Measurements from ENCODE around the gene MORN5. TPM values are rescaled to one million over a fixed set of nuclear protein-coding genes. Genes with fewer than 3 reads are reported as not detected.

The MORN5 gene
- total and polyA plus RNA-seq, 2 donors from 2014 or later = 1.6 to 5.6 TPM

DNA sequence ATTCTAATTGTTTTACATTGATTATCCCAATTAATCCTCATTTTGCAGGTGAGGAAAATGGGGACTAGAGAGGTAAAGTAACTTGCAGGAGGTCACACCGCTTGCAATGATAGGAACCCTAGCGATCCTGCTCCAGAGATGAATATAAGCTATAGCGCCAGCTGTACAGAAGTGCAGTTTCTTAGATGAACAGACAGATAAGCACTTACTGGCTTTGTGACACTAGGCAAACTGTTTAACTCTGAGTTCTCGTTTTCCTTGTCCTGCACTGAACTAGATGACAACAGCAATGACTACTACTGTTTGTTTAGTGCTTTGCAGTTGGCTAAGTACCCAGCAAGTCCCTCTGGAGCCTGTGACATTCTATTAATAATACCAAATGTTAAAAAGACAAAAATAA is 57.9 kb downstream of the MORN5 start:
- no peak for FAIRE-seq
- intact Hi-C loops (cut with DNase I) = no loop called here
- H3K27me3 ChIP-seq (ENCODE audit: control insufficient read depth, insufficient read depth, low read length) = peaks cover 84% of the 10 kb centered on the region

DNA sequence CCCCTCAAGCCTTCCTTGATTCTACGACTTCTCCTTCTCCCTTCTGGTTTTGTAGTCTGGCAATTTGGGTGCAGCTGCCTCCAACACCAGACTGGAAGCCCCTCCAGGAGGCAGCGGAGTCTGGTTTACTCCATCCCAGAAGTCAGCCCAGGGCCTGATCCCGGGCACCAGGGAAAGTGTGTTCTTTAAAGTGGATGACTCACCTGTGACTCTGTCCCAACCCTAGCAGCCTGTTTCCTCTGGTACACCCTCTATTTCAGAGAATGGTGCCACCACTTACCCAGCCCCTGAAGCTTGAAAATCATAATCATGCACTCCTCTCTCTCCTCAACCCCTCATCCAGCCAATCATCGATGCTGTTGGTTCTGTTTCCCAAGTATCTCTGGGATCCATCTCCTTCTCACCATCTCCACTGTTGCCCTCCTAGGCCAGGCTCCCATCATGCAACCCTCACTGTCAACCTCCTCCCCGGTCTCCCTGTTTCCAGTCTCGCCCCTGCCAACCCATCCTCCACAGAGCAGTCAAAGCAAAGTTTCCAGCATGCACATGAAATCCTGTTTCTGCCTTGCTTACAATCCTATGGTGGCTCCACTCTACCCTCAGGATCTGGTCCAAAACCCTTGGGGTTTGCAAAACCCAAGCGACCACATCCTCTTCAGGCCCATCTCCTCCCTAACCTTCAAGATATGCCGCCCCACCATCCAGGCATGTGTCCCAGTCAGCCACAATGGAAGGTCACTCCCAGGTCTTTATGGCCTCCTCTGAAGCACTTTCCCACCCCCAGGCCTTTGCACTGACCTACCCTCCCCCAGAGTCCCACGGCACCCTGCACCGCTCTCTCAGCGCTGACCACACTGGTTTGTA is 58.6 kb downstream of the MORN5 start:
- FAIRE-seq (no peak), DNase-seq (no peak)
- H3K4me1 ChIP-seq (ENCODE audit: control insufficient read depth in 2 of 3, insufficient read depth in 2 of 3, low read depth in 1 of 3, low read length in 3 of 3) = peaks cover 0 to 19% (median 3%) of the 10 kb centered on the region in 3 donors
- TF ChIP-seq, protein P1, sequence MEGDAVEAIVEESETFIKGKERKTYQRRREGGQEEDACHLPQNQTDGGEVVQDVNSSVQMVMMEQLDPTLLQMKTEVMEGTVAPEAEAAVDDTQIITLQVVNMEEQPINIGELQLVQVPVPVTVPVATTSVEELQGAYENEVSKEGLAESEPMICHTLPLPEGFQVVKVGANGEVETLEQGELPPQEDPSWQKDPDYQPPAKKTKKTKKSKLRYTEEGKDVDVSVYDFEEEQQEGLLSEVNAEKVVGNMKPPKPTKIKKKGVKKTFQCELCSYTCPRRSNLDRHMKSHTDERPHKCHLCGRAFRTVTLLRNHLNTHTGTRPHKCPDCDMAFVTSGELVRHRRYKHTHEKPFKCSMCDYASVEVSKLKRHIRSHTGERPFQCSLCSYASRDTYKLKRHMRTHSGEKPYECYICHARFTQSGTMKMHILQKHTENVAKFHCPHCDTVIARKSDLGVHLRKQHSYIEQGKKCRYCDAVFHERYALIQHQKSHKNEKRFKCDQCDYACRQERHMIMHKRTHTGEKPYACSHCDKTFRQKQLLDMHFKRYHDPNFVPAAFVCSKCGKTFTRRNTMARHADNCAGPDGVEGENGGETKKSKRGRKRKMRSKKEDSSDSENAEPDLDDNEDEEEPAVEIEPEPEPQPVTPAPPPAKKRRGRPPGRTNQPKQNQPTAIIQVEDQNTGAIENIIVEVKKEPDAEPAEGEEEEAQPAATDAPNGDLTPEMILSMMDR (IDR thresholded peaks at IDR 0.05; ENCODE audit: borderline replicate concordance, extremely low read depth, insufficient read depth) = no peak
- H3K4me3 ChIP-seq (ENCODE audit: low read length in 3 of 3) = no peak overlapping the region
- H3K9me3 ChIP-seq (ENCODE audit: control insufficient read depth in 2 of 3, insufficient read depth in 1 of 3, low read length in 3 of 3) = no peaks in the 10 kb centered on the region
- no peaks in the 10 kb centered on the region for H3K36me3 ChIP-seq (ENCODE audit: control insufficient read depth in 2 of 3, insufficient read depth in 3 of 3, low read length in 3 of 3)
- H3K27me3 ChIP-seq (ENCODE audit: control insufficient read depth, insufficient read depth, low read length) = peaks cover 82% of the 10 kb centered on the region
- H3K9ac ChIP-seq (ENCODE audit: low read length in 3 of 3) = no peak overlapping the region
- intact Hi-C loops (cut with DNase I) = no loop called here
- H3K27ac ChIP-seq (ENCODE audit: low read depth in 2 of 2, low read length in 2 of 2) = no peak overlapping the region

More for the DNA sequence above, 57.9 kb downstream of the MORN5 start:
- no peak overlapping the region for H3K27ac ChIP-seq (ENCODE audit: low read depth in 2 of 2, low read length in 2 of 2)
- TF ChIP-seq, protein P1 (IDR thresholded peaks at IDR 0.05; ENCODE audit: borderline replicate concordance, extremely low read depth, insufficient read depth) = no peak
- no peak overlapping the region for H3K4me3 ChIP-seq (ENCODE audit: low read length in 3 of 3)
- DNase-seq = peak in 1 of 5 donors; percentile 22
- no peaks in the 10 kb centered on the region for H3K9me3 ChIP-seq (ENCODE audit: control insufficient read depth in 2 of 3, insufficient read depth in 1 of 3, low read length in 3 of 3)
- H3K36me3 ChIP-seq (ENCODE audit: control insufficient read depth in 2 of 3, insufficient read depth in 3 of 3, low read length in 3 of 3) = no peaks in the 10 kb centered on the region
- H3K9ac ChIP-seq (ENCODE audit: low read length in 3 of 3) = no peak overlapping the region
- H3K4me1 ChIP-seq (ENCODE audit: control insufficient read depth in 2 of 3, insufficient read depth in 2 of 3, low read depth in 1 of 3, low read length in 3 of 3) = peaks cover 0 to 19% (median 3%) of the 10 kb centered on the region in 3 donors

DNA sequence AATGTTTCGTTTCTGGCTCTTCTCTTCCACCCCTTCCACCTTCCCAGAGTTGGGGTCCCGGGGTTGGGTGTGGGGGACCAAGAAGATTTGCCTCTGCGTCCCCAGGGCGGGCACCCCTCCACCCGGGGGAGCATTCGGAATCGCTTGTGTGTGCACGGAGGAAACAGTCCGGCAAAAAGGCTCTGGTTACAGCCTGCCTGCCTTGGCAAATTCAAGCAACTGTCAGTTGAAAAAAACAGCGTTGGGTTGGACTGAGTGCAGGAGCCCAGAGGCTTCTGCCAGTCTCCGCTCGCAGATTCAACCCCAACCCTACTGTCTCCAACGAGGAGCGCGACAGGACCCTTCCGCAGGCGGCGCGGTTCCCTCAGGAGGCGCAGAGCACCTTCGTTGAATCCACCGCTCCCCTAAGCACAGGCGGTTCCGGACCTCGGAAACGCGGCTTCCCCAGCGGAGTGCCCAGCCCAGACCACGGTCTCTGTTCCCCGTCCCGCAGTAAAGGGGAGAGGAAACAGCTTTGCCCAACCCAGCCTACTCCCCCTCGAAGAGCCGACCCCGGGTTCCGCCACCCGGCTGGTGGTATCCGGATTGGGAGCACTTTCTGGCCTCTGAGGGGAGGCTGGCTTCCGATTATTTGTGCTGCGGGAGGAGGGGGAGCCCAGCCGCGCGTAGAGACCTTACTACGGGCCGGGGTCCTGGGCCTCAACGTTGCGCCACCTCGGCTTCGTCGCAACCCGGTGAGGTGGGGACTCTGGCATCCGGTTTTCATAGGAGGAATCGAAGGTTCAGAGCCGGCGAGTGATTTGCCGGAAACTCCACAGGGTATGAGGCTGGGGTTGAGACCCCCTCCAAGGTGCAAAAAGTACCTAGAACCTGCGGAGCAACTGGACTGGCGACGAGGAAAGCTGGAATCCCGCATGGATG is 59.5 kb downstream of the MORN5 start:
- Histone ChIP-seq H3K4me1 (ENCODE audit: control insufficient read depth in 2 of 3, insufficient read depth in 2 of 3, low read depth in 1 of 3, low read length in 3 of 3) (peaks cover 0 to 19% (median 3%) of the 10 kb centered on the region in 3 donors), H3K4me3 (ENCODE audit: low read length in 3 of 3) (peak overlapping the region in 1 of 3 donors; percentile 6), H3K36me3 (ENCODE audit: control insufficient read depth in 2 of 3, insufficient read depth in 3 of 3, low read length in 3 of 3) (no peaks in the 10 kb centered on the region), H3K9me3 (ENCODE audit: control insufficient read depth in 2 of 3, insufficient read depth in 1 of 3, low read length in 3 of 3) (no peaks in the 10 kb centered on the region), H3K27ac (ENCODE audit: low read depth in 2 of 2, low read length in 2 of 2) (no peak overlapping the region), H3K27me3 (ENCODE audit: control insufficient read depth, insufficient read depth, low read length) (peaks cover 81% of the 10 kb centered on the region), H3K9ac (ENCODE audit: low read length in 3 of 3) (no peak overlapping the region)
- intact Hi-C loops (cut with DNase I) = no loop called here
- DNase-seq (peak; percentile 42 to 65 (median 58)), FAIRE-seq (no peak)
- TF ChIP-seq, protein P1 (IDR thresholded peaks at IDR 0.05; ENCODE audit: borderline replicate concordance, extremely low read depth, insufficient read depth) = no peak

All from kidney (tissue), 14 donors.